ENCODE results near the gene ABCF3. TPM values are rescaled to one million over a fixed set of nuclear protein-coding genes. Genes with fewer than 3 reads are reported as not detected.

The ABCF3 gene
- total RNA-seq, 1 experiment from 2014 or later: 62.7 TPM

GRCh38 chr3:184233127-184233843 lies 47.3 kb downstream of the ABCF3 start:
- POLR2A ChIA-PET: interaction anchor here (0.5 to 0.6 kb wide), 2 partner anchors 17 to 99 kb away, joined by 3 to 4 read pairs; no protein-coding TSS in a partner anchor
- Mint-ChIP-seq H3K4me3 (ENCODE audit: unreplicated experiment) (peak overlapping the region; percentile 50), H3K27me3 (ENCODE audit: insufficient read depth, unreplicated experiment) (peaks cover 23% of the 10 kb centered on the region), H3K4me1 (ENCODE audit: insufficient read depth, unreplicated experiment) (peaks cover 12% of the 10 kb centered on the region), H3K36me3 (ENCODE audit: insufficient read depth, unreplicated experiment) (no peaks in the 10 kb centered on the region), H3K9me3 (ENCODE audit: unreplicated experiment) (no peaks in the 10 kb centered on the region), H3K27ac (ENCODE audit: low read depth, unreplicated experiment) (no peak overlapping the region)
- no peak for TF ChIP-seq CTCF (IDR thresholded peaks at IDR 0.05; ENCODE audit: unreplicated experiment)
- CTCF ChIA-PET: interaction anchor here (1.5 to 2.3 kb wide), 2 partner anchors 13 to 16 kb away, joined by 3 to 7 read pairs; partner anchors contain the start of gene EEF1AKMT4
- DNase-seq (ENCODE audit: unreplicated experiment): no peak
- intact Hi-C loops (cut with micrococcal nuclease): no loop called here
- BruUV-seq (replicated peaks): no TSS peak

GRCh38 chr3:184234224-184234623 lies 48.2 kb downstream of the ABCF3 start:
- peak; percentile 37 for TF ChIP-seq CTCF (IDR thresholded peaks at IDR 0.05; ENCODE audit: unreplicated experiment)
- Mint-ChIP-seq H3K27me3 (ENCODE audit: insufficient read depth, unreplicated experiment) (peaks cover 17% of the 10 kb centered on the region), H3K27ac (ENCODE audit: low read depth, unreplicated experiment) (no peak overlapping the region), H3K9me3 (ENCODE audit: unreplicated experiment) (no peaks in the 10 kb centered on the region), H3K36me3 (ENCODE audit: insufficient read depth, unreplicated experiment) (no peaks in the 10 kb centered on the region), H3K4me1 (ENCODE audit: insufficient read depth, unreplicated experiment) (peaks cover 12% of the 10 kb centered on the region), H3K4me3 (ENCODE audit: unreplicated experiment) (no peak overlapping the region)
- ChIA-PET POLR2A (interaction anchor here (0.5 to 0.8 kb wide), 4 partner anchors 16 to 85 kb away, joined by 3 to 4 read pairs (median 4); no protein-coding TSS in a partner anchor), CTCF (interaction anchor here (0.6 to 0.7 kb wide), 3 partner anchors 19 to 1050 kb away, joined by 3 read pairs; no protein-coding TSS in a partner anchor)
- intact Hi-C loops (cut with micrococcal nuclease): no loop called here
- no TSS peak for BruUV-seq (replicated peaks)
- peak; percentile 96 for DNase-seq (ENCODE audit: unreplicated experiment)

GRCh38 chr3:184234671-184235380 lies 48.8 kb downstream of the ABCF3 start:
- BruUV-seq (replicated peaks): no TSS peak
- Mint-ChIP-seq H3K27me3 (ENCODE audit: insufficient read depth, unreplicated experiment) (peaks cover 17% of the 10 kb centered on the region), H3K9me3 (ENCODE audit: unreplicated experiment) (no peaks in the 10 kb centered on the region), H3K4me1 (ENCODE audit: insufficient read depth, unreplicated experiment) (peaks cover 12% of the 10 kb centered on the region), H3K4me3 (ENCODE audit: unreplicated experiment) (no peak overlapping the region), H3K36me3 (ENCODE audit: insufficient read depth, unreplicated experiment) (no peaks in the 10 kb centered on the region), H3K27ac (ENCODE audit: low read depth, unreplicated experiment) (no peak overlapping the region)
- no peak for TF ChIP-seq CTCF (IDR thresholded peaks at IDR 0.05; ENCODE audit: unreplicated experiment)
- DNase-seq (ENCODE audit: unreplicated experiment): no peak
- ChIA-PET CTCF (interaction anchor here (0.6 kb wide), 2 partner anchors 20 to 1051 kb away, joined by 3 read pairs; no protein-coding TSS in a partner anchor), POLR2A (interaction anchor here (0.5 to 0.8 kb wide), 3 partner anchors 67 to 84 kb away, joined by 3 to 4 read pairs (median 3); no protein-coding TSS in a partner anchor)
- intact Hi-C loops (cut with micrococcal nuclease): no loop called here

- intact Hi-C loops (cut with micrococcal nuclease): no loop called here
Observed at GRCh38 chr3:184235381-184236032, 49.5 kb downstream of the ABCF3 start.

More at GRCh38 chr3:184235381-184236032, 49.5 kb downstream of the ABCF3 start:
- Mint-ChIP-seq H3K4me1 (ENCODE audit: insufficient read depth, unreplicated experiment) (peaks cover 12% of the 10 kb centered on the region), H3K27me3 (ENCODE audit: insufficient read depth, unreplicated experiment) (peaks cover 16% of the 10 kb centered on the region), H3K27ac (ENCODE audit: low read depth, unreplicated experiment) (no peak overlapping the region), H3K4me3 (ENCODE audit: unreplicated experiment) (no peak overlapping the region), H3K9me3 (ENCODE audit: unreplicated experiment) (no peaks in the 10 kb centered on the region), H3K36me3 (ENCODE audit: insufficient read depth, unreplicated experiment) (no peaks in the 10 kb centered on the region)
- BruUV-seq (replicated peaks): no TSS peak
- no peak for DNase-seq (ENCODE audit: unreplicated experiment)
- TF ChIP-seq CTCF (IDR thresholded peaks at IDR 0.05; ENCODE audit: unreplicated experiment): no peak
- CTCF ChIA-PET: interaction anchor here (4.0 kb wide), 1 partner anchor 8 kb away, joined by 25 read pairs; no protein-coding TSS in a partner anchor
- POLR2A ChIA-PET: no interaction called here

All from MCF 10A (cell line).